ENCODE data around the gene ALDH4A1.

Gene ALDH4A1

DNA sequence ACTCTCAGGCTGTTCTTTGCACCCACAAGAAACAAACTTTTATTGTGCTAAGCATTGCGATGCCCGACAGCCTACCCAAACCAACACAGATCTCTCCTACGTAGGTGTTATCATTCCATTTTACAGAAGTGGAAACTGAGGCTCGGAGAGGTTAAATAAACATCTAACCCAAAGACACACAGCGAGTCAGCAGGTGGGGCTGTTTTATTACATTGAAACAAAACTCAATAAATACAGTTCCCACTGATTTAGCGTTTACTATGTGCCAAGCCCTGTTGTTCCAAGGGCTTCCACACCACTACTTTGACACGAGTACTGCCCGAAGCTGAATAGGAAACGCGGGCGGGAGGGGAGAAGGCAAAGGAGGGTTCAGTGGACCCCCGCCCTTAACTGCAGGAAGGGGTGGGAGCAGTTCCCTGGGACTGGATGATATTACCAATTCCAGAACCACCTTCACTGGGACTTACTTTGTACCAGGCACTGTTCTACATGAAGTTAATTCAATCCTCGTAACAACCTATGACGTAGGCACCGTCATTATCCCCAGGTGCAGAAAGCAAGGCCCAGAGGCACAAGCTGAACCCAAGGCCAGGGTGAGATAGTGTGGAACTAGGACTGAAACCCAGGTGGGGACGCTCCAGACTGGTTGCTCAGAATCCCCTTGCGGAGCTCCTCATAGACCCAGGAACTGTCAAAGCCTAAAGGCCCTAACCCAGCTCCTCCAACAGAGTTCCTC is 19.3 kb upstream of the ALDH4A1 start:
- no peak for DNase-seq

DNA sequence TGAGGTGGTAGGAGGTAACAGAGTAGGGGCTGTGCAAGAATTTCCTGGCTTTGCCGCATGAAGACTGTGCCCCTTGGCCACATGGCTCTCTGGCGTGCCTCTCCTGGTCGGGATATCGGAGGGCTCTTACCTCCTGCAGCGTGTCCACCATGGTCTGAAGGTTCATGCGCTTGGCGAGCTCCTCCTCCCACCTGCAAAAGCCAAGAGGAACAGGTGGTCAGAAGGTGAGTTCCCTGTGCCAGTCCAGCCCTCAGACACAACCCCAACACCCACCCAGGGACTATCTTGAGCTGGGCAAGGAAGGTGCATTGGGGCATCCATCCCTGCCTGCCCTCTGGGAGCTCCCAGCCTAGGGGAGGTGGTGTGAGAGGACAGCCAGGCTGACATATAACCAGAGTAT is 18.6 kb upstream of the ALDH4A1 start:
- no peak for DNase-seq

DNA sequence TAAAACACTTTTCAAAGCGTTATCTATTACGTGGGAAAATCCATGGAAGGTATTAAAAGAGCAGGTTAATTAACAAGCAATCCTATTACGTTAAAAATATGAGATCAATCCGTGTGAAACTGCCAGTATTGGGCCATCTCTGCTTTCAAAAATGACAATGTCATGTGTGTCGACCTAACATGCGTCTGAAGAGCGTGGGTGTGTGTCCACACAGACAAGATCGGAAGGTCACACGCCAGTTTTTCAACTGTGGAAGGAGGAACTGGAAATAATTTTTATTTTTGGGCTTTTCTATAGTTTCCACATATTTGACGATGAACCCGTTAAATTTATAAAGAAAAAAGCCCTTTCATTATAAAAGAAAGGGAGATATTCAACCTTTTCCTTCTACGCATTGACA is 17.6 kb upstream of the ALDH4A1 start:
- peak; percentile 88 for DNase-seq

DNA sequence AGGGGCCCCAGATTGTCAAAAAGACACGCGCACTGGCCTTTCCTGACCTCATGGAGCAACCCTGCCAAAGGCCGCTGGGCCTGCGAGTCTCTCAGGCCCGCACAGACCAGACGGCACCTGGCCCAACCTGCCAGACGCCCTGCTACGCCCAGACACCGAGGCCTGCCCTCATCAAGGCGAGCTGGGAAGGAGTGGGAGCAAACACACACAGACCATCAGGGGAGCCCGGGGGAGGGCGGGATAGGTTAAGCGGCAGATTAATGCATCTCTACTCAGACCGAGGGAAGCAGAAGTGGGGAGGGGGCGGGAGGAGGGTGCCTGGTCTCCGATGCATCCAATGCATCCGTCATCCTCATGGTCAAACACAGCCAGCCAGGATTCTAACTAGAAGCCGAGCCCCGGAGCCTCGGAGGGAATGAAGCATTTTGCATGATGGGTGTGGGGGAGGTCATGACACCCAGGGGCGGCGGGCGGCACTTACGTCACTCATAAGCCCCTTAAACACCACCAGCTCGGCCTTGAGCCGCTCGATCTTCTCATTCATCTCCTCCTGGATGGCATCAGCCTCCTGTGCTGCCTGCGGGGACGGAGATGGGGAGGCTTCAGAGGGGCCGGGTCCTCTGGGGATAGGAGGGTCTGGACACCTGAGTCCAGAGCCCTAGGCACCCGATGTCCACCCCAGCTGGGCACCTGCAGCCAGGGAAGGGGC is 17.0 kb upstream of the ALDH4A1 start:
- no peak for DNase-seq

DNA sequence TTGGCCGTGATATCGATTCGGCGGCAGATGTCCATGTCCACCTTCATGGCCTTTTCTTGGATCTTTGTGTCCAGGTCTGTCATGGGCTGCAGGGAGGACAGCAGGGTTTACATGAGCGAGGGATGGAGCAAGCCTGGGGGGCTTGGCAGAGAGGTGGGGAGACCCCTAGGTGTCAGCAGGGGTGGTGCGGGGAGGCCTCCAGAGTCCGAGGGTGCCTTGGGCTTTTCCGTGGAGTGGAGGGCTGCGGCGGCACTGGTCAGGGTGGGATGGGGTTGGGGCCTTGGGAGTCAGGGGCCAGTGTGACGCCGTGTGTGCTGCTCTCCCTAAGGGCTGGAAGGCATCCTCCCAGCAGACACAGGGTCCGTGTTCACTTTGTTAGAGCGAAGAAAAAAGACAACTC is 16.1 kb upstream of the ALDH4A1 start:
- no peak for DNase-seq

DNA sequence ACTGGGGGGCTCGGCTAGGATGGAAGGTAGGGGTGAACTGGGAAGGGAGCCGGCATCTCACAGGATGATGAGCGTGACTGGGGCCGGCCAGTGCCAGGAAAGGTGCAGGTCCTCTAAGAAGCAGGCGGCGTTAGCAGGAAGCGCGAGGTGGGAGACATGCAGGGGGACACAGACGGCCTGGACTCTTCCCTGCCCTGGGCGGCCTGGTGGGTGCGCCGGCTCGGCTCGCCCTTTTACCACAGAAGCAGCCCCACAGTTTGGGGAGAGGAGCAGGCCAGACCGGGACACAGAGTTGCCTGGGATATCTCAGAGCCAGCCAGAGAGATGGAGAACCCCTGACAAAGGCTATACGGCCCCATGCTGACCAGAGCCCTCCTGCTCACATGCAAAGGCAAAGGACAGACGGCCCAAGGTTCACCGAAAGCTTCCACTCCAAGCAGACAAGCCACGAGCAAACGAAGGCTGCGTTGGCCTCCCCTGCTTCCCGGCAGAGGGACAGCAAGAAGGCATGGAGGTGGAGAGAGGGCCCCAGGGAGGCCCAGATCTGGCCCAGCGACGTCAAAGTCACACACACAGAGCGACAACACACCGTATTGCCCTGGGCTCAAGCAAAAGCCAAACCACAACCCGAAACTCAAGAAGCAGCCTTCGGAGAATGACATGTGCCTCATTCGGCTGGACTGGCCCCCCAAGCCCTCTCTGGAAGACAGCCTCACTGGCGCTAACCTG is 14.9 kb upstream of the ALDH4A1 start:
- DNase-seq, result no peak

DNA sequence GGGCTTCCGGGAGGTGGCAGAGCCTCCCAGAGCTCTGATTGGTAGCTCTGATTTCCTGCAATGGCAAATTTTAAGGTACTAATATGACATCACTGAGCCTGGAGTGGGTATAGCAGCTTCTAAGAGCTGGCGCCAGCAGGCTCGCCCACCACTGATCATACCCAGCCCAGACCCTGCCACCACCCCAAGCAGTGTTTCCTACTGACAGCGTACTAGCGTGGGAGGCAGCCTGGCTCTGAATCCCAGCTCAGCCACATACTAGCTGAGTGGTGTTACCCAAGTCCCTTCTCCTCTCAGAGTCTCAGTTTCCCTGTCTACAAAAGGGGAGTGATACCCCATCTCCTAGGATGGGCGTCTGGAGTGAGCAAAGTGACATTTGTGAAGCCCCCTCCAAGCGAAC is 13.0 kb upstream of the ALDH4A1 start:
- DNase-seq, result no peak

DNA sequence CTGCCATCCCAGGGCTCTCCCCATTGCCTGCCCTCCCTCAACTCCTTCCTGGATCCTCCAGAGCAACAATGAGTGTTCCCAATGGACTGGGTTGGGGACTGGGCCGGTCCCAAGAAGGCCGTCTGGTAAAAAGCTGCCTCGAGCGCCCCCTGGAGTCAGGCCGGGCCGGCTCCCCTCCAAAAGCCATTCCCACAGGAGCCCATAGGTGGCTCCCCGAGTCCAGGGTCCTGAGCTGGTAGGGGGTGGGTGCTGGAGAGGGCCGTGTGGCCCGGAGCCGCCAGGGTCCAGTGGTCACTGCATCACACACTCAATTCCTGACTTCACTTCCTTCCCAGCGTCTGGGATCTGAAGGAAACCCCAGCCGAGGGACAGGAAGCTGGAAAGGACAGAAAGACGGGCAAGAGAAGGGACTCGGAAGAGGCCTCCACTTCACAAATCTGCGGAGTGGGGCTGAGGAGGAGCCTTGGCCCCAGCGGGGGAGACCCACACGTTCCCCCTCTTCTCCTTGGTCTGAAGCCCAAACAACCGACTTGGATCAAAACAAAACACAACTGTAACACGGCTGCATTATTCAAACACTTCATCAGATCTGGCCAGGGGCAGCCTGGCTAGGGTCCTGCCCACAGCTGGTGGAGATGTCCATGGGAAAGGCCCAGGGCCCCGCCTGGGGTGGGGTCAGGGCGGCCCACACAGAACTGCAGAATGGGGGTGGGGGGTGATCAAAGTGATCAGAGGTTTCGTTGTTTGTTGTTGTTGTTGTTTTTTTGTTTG is 10.9 kb upstream of the ALDH4A1 start:
- DNase-seq, result peak; percentile 63

DNA sequence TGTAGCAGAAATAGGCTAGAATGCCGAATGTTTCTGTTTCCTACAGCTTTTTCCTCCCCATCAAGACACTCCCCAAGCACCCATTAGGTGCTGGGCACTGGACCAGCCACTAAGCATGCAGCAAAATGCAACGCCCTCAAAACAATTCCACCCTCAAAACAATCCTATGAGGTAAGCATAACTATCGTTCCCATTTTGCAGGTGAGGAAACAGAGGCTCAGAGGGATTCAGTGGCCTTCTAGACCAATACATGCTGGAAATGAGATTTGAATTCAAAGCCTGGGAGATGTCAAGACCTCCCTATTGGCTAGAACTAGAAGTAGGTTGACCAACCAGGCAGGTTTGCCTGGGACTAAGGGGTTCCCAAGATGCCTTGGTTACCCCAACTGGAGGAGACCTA is 10.2 kb upstream of the ALDH4A1 start:
- no peak for DNase-seq

DNA sequence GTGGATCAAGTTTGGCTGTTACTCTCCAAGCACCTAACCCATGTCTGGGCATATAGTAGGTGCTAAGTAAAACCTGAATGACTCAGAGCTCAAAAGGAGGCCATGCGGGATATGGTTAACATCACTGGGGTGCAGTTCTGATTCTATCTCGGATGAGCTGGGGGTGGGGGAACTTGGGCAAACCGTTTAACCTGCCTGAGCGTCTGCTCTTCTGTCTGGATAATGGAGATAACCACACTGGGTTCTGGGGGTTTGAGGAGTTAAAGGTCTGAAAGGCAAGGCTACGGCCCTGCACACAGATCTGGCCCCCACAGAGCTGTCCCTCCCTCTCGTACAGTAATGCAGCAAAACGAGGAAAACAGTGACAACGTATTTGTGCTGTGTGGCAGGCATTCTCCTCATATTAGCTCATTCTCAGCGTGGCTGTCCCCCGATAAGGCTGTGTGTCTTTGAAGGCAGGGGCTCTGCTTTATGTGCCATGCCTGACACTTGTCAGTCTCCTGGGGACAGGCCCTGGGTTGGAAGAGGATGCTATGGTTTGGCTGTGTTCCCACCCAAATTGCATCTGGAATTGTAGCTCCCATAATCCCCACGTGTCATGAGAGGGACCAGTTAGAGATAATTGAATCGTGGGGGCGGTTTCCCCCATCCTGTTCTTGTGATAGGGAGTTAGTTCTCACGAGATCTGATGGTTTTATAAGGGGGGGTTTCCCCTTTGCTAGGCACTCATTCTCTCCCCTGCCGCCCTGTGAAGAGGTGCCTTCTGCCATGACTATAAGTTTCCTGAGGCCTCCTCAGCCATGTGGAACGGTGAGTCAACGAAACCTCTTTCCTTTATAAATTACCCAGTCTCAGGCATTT is 6.8 kb upstream of the ALDH4A1 start:
- no peak for DNase-seq

DNA sequence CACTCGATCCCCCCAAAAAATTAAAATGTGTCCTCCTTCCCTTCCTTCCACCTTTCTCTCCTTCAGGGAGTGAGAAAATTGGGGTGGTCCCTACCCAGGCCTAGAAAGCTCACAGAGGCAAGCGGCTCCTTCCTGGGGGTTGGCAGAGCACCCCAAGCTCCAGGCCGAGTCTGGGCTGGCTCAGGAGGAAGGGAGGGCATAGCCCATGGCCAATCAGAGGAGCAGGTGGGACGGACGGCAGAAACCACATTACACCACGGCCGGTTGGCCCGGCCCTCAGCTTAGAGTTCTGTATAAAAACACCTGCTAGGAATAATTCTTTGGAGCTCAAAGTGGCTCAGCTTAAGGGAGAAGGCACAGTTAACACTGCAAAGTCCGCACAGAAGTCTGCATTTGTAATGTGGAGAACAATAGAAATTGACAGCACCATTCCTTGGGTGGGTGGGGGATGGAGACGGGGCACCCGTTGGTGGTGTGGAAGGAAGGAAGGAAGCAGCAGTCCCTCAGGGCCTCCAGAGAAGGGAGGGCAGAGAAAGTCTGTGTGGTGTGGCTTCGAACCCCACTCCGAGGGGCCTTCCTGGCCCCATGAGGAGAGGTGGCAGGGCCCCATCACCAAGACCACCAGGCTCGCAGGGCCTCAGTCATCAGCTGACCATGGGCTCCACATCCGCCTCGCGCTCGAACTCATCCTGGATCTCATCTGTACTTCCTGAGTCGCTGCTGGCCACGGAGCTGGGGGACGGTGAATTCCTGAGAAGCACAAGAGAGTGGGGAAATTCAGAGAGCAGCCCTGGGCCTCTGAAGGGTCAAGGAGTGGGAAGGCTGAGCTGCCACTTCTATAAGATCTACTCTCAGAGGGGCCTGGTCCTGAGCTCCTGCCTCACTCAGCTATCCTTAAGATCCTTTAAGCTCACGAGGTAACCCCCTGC is 5.8 kb upstream of the ALDH4A1 start:
- DNase-seq, result peak; percentile 39

DNA sequence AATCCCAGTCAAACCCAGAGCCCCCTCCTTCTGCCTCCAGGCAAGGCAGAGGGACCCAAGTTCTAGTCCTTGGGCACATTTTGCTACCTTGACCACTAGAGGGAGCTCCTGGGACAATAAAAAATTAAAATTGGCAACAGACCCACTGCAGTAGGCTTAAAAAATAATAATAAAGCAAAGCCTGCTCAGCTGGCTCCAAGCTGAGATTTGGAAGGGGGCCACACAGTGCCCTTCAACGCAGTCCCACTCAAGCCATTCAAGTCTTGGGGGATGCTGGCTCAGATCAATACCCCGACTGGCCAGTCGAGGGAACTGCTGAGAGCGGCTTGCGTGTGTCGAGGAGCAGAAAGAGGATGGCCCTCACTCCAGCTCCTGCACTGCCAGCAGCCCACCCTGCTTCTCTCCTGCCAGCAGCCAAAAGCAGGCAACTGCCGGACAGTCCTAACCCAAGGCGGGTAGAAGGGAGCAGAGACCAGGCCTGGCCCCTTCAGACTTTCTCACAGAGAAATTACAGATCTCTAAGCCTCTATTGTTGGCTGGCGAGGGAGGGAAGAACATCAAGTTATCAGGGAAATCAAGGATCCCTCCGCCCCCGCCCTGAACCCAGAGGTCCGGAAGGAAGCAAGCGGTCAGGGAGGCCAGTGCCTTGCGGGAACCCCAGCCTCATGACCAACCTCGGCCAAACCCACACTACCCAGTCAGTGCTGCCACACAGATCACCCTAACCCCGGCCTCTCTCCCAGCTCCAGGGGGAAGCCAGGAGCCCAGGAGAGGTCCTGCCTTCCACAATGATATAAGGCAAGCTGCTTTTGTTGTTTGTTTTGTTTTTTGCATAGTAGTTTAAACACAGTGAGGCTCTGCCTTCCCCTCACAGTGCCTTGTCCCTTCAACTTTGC is 4.9 kb upstream of the ALDH4A1 start:
- DNase-seq, result peak; percentile 67

DNA sequence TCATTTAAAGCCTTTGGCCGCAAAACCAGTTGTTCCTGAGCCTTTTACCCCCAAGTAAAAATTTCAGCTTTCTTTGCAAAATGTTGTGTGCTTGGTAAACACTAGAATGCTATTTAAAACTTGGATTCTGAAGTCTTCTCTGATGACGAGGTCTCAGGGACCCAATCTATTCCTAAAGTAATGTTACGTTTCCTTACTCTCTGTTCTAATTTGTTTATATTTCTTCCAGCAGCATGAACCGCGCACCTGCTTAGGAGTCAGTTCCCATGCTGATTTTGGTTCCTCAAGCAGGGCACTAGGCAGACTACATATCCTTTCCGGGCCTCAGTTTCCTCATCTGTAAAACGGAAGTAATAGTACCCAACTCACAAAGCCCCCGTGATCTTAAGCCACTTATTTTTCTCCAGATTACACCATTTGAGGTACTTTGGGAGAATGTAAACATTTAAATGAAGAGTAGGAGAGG is 969 bp upstream of the ALDH4A1 start:
- no peak for DNase-seq

DNA sequence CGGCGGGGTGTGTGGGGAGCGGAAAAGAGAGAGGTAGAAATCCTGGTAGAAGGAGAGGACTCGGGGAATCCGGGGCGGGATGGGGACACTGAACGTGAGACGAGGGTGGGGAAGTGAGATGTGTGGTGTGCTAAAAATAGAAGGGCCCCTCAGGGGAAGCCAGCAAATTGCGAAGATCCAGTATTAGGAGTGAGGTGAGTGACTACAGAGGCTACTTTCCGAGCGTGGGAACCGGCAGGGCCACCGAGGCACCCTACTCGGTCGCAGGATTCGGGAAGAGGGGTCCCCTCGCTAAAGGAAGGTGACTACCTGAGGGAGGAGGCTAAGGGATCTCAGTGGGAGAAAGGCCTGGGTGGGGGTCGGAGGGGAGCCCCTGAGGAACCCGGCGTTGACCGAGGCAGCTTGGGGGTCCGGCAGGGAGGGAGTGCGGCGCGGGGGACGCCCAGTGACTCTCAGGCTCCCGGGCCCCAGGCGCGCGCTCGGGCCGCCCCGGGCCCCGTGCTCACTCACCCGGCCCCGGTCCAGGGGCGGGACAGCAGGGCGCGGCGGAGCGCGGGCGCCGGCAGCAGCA is 318 bp downstream of the ALDH4A1 start:
- DNase-seq, result no peak

DNA sequence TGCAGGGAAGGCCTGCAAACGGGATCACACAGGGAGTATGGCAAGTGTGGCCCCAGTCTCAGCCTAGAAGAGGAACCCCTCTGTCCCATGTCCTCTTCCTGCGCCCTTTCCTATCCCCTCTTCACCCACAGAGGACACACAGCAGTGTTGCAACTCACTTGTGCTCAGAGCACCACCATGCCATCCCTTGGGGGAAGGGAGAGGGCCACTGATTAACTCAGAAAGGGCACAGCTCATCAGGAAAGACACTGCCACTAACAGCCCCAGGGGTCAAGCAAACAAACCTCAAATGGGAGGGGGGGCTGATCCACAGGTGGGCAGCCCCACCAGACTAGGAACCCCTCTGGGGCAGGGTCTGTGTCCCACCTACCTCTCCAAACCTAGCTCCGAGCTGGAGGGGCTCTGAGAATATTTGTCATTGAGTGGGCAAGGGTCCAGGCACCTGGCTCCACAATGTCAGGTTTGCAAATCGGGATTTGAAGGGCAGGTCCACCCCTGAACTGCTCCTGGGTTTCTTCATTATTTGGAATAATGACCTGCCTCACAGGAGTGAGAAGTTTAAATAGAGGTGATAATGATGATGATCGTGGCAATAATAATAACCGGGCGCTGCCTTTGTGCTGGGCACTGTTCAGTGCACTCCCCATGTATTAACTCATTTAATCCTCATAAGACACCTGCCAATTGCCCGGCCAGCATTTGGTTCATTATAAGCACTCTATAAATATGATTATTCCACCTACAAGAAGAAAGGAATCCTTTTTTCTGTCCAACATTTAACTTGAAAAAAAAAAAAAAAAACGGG is 1.0 kb downstream of the ALDH4A1 start:
- no peak for DNase-seq

DNA sequence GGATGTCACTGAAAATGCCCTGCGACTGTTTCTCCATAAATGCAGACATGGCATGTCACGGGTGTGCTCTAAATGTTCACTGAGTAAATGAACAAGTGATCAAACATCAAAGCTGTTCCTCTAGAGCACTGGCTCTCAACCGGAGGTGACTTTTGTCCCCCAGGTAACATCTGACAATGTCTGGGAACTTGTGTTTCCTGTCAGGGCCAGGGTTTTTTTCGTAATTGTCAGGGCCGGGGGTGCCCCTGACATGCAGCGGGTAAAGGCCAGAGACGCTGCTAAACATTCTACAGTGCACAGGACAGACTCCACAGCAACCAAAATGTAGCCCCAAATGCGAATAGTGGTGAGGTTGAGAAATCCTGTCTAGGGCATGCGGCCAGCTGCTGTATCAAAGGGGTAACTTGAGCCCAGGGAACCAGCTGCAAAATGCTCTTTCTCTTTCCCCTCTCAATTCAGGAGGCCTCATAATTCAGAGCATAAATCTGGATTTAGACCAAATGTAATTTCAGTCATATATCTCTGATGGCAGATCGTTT is 2.0 kb downstream of the ALDH4A1 start:
- no peak for DNase-seq

DNA sequence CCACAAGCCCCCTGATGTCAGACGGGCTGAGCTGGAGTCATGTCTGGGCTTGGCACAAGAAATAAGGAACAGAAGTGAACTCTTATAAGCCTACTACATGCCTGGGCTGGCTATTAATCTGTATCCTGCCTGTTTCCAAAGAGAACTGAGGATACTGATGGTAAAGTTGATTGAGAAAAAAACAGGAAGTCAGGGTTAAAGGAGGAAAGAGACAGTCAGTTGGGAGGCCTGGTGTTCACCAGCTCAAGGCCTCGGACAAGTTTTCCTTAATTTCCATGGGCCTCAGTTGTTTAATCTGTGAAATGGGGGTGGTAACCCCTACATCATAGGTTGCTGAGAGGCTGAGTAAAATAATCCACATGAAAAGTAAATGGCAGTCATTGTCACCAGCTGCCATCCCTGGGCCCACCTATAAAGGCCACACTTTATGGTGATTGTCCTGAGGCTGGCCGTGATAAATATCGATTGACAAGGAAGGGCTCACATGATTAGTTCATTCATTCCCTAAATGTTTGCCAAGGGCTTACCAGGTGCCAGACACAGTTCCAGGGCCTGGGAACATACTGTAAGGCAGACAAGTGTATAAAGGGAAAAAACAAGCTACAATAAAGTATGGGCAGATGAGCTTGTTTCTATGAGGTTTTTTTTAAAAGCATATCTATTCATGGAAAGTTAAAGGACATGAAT is 2.8 kb downstream of the ALDH4A1 start:
- DNase-seq, result no peak

DNA sequence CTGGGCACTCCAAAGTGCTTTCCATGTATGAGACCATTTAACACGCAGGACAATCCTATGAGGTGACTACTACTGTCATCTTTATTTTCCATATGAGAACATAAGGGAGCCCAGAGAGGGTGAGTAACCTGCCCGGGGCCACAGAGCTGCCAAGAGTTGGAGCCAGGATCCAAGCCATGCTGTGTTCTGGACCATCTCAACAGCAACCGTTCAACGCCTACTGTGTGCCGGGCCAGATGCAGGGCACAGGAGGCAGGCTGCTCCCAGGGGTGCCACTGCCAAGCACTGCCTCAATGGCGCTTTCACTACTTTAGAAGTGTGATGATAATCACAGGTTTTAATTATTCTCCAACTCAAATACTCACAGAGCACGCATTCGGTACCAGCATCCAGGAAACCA is 3.8 kb downstream of the ALDH4A1 start:
- no peak for DNase-seq
